GM23338 (cell line): Measurements from ENCODE around the gene NCAPD3. TPM values are rescaled to one million over a fixed set of nuclear protein-coding genes. Genes with fewer than 3 reads are reported as not detected.

Experiments used
- ATAC-seq: fragments of 200-7000 bp; cut with Tn5 transposase; 3 replicates; pipeline ENCODE4 v1.9.1; 2020
- DNase-seq: peaks from one replicate; pipeline ENCODE4 v3.0.0-alpha.2; 2015; ENCODE audit warnings: low spot score
- H2AFZ ChIP-seq: fragments of 200-600 bp; sonication (generic); 2 replicates; pipeline ENCODE4 v1.8.0; 2016; ENCODE audit warnings: antibody characterized with exemption, mild to moderate bottlenecking, moderate library complexity
- H3F3A ChIP-seq: fragments of 200-600 bp; sonication (generic); replicated peaks from 2 replicates; pipeline ENCODE4 v1.8.0; 2017; ENCODE audit warnings: antibody characterized with exemption, mixed run types, low read depth
- H3K27ac ChIP-seq: fragments of 200-600 bp; sonication (generic); 2 replicates; pipeline ENCODE4 v1.6.1; 2016; ENCODE audit warnings: low read depth
- H3K27me3 ChIP-seq: fragments of 200-600 bp; sonication (generic); 2 replicates; pipeline ENCODE4 v1.8.0; 2016; ENCODE audit warnings: mild to moderate bottlenecking, mixed run types, moderate library complexity; ENCODE audit not compliant: insufficient read depth
- H3K36me3 ChIP-seq: fragments of 200-600 bp; sonication (generic); 2 replicates; pipeline ENCODE4 v1.8.0; 2016; ENCODE audit warnings: mild to moderate bottlenecking; ENCODE audit not compliant: insufficient read depth
- H3K4me1 ChIP-seq: fragments of 200-600 bp; sonication (generic); 2 replicates; pipeline ENCODE4 v1.8.0; 2016; ENCODE audit warnings: mild to moderate bottlenecking, moderate library complexity; ENCODE audit not compliant: insufficient read depth
- H3K4me2 ChIP-seq: fragments of 200-600 bp; sonication (generic); 2 replicates; pipeline ENCODE4 v1.7.1; 2017; ENCODE audit warnings: mixed run types
- H3K4me3 ChIP-seq: fragments of 200-600 bp; sonication (generic); 2 replicates; pipeline ENCODE4 v1.6.1; 2016; ENCODE audit warnings: mixed run types
- H3K79me2 ChIP-seq: fragments of 200-600 bp; sonication (generic); replicated peaks from 2 replicates; pipeline ENCODE4 v1.8.0; 2017; ENCODE audit warnings: mild to moderate bottlenecking; ENCODE audit not compliant: insufficient read depth
- H3K9me2 ChIP-seq: fragments of 200-600 bp; sonication (generic); 2 replicates; pipeline ENCODE4 v1.8.0; 2017; ENCODE audit not compliant: insufficient read depth
- H4K20me1 ChIP-seq: fragments of 200-600 bp; sonication (generic); replicated peaks from 2 replicates; pipeline ENCODE4 v1.8.0; 2017; ENCODE audit warnings: mild to moderate bottlenecking; ENCODE audit not compliant: insufficient read depth
- H3K27ac Mint-ChIP-seq: 2 replicates; pipeline ENCODE4 v1.8.0; 2020; ENCODE audit warnings: inconsistent platforms, mild to moderate bottlenecking, moderate library complexity, mixed read lengths
- H3K27me3 Mint-ChIP-seq: 3 replicates; pipeline ENCODE4 v1.8.0; 2022; ENCODE audit warnings: low read depth, mild to moderate bottlenecking, moderate library complexity, mixed read lengths, inconsistent platforms; ENCODE audit not compliant: insufficient read depth, poor library complexity
- H3K36me3 Mint-ChIP-seq: 3 replicates; pipeline ENCODE4 v1.8.0; 2021; ENCODE audit warnings: low read depth, mild to moderate bottlenecking, inconsistent platforms, moderate library complexity, mixed read lengths
- H3K4me1 Mint-ChIP-seq: 3 replicates; pipeline ENCODE4 v1.8.0; 2020; ENCODE audit warnings: mild to moderate bottlenecking, inconsistent platforms, mixed read lengths
- H3K4me3 Mint-ChIP-seq: 3 replicates; pipeline ENCODE4 v1.8.0; 2021; ENCODE audit warnings: moderate library complexity, mild to moderate bottlenecking, inconsistent platforms, mixed read lengths
- H3K9me3 Mint-ChIP-seq: 3 replicates; pipeline ENCODE4 v1.8.0; 2020; ENCODE audit warnings: moderate library complexity, mild to moderate bottlenecking, inconsistent platforms, mixed read lengths
- CREB1 ChIP-seq: fragments of 250-450 bp; sonication (Bioruptor Pico); IDR thresholded peaks from 2 replicates; pipeline ENCODE4 v1.5.0; 2020; ENCODE audit warnings: low read depth, mild to moderate bottlenecking, moderate library complexity
- EZH2 ChIP-seq: fragments of 200-600 bp; sonication (generic); IDR thresholded peaks from one replicate; pipeline ENCODE4 v1.8.0; 2017; ENCODE audit warnings: antibody characterized with exemption, mild to moderate bottlenecking, low read depth; ENCODE audit not compliant: unreplicated experiment
- EZH2phosphoT487 ChIP-seq: fragments of 200-600 bp; sonication (generic); IDR thresholded peaks from one replicate; pipeline ENCODE4 v1.8.1; 2018; ENCODE audit warnings: antibody characterized with exemption; ENCODE audit not compliant: unreplicated experiment
- NANOG ChIP-seq: IDR thresholded peaks from 2 replicates; pipeline ENCODE4 v1.6.1; 2016; ENCODE audit warnings: antibody characterized with exemption, borderline replicate concordance
- POLR2AphosphoS5 ChIP-seq: IDR thresholded peaks from 2 replicates; pipeline ENCODE4 v1.6.1; 2016; ENCODE audit warnings: antibody characterized with exemption, low read depth
- STAT1 ChIP-seq: IDR thresholded peaks from one replicate; pipeline ENCODE4 v1.6.1; 2016; ENCODE audit warnings: antibody characterized with exemption; ENCODE audit not compliant: unreplicated experiment
- ZNF331 ChIP-seq: fragments of 250-450 bp; sonication (Bioruptor Pico); IDR thresholded peaks from 2 replicates; pipeline ENCODE4 v1.5.0; 2020; ENCODE audit warnings: low read depth, mild to moderate bottlenecking, moderate library complexity
- polyA plus RNA-seq: library from polyadenylated mRNA; unstranded; fragments of >200 nt; fragmentation: Nextera tagmentation; extraction: Ambion mirVana; gene quantifications from 2 replicates; pipeline ENCODE4 v1.2.1, GENCODE V29; 2016
- total RNA-seq: library from RNA; depleted of rRNA; stranded (reverse); fragments of >200 nt; shearing (Covaris generic); gene quantifications from 2 replicates; pipeline ENCODE4 v1.2.3, GENCODE V29; 2014
- TF ChIP-seq, protein P1 (sequence below): IDR thresholded peaks from one replicate; pipeline ENCODE4 v1.6.1; 2018; ENCODE audit warnings: antibody characterized with exemption; ENCODE audit not compliant: unreplicated experiment
- TF ChIP-seq, protein P2 (sequence below): IDR thresholded peaks from 2 replicates; pipeline ENCODE4 v1.6.1; 2016; ENCODE audit warnings: antibody characterized with exemption
- TF ChIP-seq, protein P3 (sequence below), 2 experiments: fragments of 200-600 bp in 1 of 2; sonication (generic) in 1 of 2; conservative IDR thresholded peaks; 2 replicates each; pipeline versions ENCODE4 v1.5.1 to v1.6.1; 2016 to 2017; ENCODE audit warnings: antibody characterized with exemption in 2 of 2, low read depth in 2 of 2, mild to moderate bottlenecking in 2 of 2, moderate library complexity in 1 of 2
- TF ChIP-seq, protein P4 (sequence below): fragments of 250-450 bp; sonication (Bioruptor Pico); IDR thresholded peaks from 2 replicates; pipeline ENCODE4 v1.5.0; 2020; ENCODE audit warnings: mild to moderate bottlenecking, moderate library complexity

Gene NCAPD3
- total and polyA plus RNA-seq, 2 experiments from 2014 or later: 37.1 to 49.8 TPM

DNA sequence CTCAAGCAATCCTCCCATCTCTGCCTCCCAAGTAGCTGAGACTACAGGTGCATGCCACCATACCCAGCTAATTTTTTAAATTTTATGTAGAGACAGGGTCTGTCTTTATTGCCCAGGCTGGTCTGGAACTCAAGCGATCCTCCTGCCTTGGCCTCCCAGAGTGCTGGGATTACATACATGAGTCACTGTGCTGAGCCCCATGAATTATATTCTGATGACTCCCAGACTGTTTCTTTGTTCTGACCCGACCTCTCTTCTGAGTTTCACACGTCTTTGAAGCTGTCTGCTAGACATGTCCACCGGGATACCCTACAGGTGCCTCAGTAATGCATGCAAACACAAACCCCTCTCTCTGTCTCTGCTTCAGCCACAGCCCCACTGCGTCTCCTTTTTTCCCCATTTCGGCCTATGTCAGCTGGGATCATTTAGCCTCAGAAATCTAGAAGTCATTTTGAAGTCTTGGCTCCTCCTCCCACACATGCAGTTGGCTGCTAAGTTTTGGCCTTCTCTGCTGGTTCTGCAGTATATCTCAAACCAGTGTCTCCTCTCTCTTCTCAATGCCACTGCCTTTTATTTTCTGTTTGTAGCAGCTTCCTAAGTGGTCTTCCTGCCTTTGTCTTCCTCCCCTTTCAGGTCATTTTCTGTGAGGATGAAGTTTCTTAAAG, 5.5 kb upstream of the NCAPD3 start:
- Mint-ChIP-seq H3K36me3 (no peaks in the 10 kb centered on the region), H3K4me1 (peaks cover 15% of the 10 kb centered on the region), H3K27me3 (peaks cover 11% of the 10 kb centered on the region), H3K27ac (no peak overlapping the region), H3K4me3 (no peak overlapping the region), H3K9me3 (no peaks in the 10 kb centered on the region)
- Histone ChIP-seq H3K4me1 (peaks cover 6% of the 10 kb centered on the region; the same call in 1 of the 2 replicates), H3K4me3 (no peak overlapping the region), H3K4me2 (no peak overlapping the region), H3K27me3 (peaks cover 13% of the 10 kb centered on the region; the same call in 1 of the 2 replicates), H3K79me2 (peaks cover 40% of the 10 kb centered on the region), H3F3A (0 out of 2 replicates have a peak, but pooled peaks cover 2% of the 10 kb centered on the region), H3K36me3 (no peaks in the 10 kb centered on the region), H4K20me1 (peaks cover 16% of the 10 kb centered on the region), H3K9me2 (no peaks in the 10 kb centered on the region), H2AFZ (no peak overlapping the region), H3K27ac (no peak overlapping the region)
- no peak for TF ChIP-seq STAT1
- TF ChIP-seq CREB1: no peak
- TF ChIP-seq EZH2: no peak
- TF ChIP-seq POLR2AphosphoS5: no peak
- TF ChIP-seq NANOG: no peak
- TF ChIP-seq, protein P1, sequence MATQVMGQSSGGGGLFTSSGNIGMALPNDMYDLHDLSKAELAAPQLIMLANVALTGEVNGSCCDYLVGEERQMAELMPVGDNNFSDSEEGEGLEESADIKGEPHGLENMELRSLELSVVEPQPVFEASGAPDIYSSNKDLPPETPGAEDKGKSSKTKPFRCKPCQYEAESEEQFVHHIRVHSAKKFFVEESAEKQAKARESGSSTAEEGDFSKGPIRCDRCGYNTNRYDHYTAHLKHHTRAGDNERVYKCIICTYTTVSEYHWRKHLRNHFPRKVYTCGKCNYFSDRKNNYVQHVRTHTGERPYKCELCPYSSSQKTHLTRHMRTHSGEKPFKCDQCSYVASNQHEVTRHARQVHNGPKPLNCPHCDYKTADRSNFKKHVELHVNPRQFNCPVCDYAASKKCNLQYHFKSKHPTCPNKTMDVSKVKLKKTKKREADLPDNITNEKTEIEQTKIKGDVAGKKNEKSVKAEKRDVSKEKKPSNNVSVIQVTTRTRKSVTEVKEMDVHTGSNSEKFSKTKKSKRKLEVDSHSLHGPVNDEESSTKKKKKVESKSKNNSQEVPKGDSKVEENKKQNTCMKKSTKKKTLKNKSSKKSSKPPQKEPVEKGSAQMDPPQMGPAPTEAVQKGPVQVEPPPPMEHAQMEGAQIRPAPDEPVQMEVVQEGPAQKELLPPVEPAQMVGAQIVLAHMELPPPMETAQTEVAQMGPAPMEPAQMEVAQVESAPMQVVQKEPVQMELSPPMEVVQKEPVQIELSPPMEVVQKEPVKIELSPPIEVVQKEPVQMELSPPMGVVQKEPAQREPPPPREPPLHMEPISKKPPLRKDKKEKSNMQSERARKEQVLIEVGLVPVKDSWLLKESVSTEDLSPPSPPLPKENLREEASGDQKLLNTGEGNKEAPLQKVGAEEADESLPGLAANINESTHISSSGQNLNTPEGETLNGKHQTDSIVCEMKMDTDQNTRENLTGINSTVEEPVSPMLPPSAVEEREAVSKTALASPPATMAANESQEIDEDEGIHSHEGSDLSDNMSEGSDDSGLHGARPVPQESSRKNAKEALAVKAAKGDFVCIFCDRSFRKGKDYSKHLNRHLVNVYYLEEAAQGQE: no peak
- TF ChIP-seq EZH2phosphoT487: no peak
- TF ChIP-seq, protein P2, sequence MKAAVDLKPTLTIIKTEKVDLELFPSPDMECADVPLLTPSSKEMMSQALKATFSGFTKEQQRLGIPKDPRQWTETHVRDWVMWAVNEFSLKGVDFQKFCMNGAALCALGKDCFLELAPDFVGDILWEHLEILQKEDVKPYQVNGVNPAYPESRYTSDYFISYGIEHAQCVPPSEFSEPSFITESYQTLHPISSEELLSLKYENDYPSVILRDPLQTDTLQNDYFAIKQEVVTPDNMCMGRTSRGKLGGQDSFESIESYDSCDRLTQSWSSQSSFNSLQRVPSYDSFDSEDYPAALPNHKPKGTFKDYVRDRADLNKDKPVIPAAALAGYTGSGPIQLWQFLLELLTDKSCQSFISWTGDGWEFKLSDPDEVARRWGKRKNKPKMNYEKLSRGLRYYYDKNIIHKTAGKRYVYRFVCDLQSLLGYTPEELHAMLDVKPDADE: no peak
- TF ChIP-seq ZNF331: no peak
- TF ChIP-seq, protein P3, sequence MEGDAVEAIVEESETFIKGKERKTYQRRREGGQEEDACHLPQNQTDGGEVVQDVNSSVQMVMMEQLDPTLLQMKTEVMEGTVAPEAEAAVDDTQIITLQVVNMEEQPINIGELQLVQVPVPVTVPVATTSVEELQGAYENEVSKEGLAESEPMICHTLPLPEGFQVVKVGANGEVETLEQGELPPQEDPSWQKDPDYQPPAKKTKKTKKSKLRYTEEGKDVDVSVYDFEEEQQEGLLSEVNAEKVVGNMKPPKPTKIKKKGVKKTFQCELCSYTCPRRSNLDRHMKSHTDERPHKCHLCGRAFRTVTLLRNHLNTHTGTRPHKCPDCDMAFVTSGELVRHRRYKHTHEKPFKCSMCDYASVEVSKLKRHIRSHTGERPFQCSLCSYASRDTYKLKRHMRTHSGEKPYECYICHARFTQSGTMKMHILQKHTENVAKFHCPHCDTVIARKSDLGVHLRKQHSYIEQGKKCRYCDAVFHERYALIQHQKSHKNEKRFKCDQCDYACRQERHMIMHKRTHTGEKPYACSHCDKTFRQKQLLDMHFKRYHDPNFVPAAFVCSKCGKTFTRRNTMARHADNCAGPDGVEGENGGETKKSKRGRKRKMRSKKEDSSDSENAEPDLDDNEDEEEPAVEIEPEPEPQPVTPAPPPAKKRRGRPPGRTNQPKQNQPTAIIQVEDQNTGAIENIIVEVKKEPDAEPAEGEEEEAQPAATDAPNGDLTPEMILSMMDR (conservative IDR thresholded peaks at IDR 0.05; ENCODE audit: low read depth in 2 of 2): no peak
- TF ChIP-seq, protein P4, sequence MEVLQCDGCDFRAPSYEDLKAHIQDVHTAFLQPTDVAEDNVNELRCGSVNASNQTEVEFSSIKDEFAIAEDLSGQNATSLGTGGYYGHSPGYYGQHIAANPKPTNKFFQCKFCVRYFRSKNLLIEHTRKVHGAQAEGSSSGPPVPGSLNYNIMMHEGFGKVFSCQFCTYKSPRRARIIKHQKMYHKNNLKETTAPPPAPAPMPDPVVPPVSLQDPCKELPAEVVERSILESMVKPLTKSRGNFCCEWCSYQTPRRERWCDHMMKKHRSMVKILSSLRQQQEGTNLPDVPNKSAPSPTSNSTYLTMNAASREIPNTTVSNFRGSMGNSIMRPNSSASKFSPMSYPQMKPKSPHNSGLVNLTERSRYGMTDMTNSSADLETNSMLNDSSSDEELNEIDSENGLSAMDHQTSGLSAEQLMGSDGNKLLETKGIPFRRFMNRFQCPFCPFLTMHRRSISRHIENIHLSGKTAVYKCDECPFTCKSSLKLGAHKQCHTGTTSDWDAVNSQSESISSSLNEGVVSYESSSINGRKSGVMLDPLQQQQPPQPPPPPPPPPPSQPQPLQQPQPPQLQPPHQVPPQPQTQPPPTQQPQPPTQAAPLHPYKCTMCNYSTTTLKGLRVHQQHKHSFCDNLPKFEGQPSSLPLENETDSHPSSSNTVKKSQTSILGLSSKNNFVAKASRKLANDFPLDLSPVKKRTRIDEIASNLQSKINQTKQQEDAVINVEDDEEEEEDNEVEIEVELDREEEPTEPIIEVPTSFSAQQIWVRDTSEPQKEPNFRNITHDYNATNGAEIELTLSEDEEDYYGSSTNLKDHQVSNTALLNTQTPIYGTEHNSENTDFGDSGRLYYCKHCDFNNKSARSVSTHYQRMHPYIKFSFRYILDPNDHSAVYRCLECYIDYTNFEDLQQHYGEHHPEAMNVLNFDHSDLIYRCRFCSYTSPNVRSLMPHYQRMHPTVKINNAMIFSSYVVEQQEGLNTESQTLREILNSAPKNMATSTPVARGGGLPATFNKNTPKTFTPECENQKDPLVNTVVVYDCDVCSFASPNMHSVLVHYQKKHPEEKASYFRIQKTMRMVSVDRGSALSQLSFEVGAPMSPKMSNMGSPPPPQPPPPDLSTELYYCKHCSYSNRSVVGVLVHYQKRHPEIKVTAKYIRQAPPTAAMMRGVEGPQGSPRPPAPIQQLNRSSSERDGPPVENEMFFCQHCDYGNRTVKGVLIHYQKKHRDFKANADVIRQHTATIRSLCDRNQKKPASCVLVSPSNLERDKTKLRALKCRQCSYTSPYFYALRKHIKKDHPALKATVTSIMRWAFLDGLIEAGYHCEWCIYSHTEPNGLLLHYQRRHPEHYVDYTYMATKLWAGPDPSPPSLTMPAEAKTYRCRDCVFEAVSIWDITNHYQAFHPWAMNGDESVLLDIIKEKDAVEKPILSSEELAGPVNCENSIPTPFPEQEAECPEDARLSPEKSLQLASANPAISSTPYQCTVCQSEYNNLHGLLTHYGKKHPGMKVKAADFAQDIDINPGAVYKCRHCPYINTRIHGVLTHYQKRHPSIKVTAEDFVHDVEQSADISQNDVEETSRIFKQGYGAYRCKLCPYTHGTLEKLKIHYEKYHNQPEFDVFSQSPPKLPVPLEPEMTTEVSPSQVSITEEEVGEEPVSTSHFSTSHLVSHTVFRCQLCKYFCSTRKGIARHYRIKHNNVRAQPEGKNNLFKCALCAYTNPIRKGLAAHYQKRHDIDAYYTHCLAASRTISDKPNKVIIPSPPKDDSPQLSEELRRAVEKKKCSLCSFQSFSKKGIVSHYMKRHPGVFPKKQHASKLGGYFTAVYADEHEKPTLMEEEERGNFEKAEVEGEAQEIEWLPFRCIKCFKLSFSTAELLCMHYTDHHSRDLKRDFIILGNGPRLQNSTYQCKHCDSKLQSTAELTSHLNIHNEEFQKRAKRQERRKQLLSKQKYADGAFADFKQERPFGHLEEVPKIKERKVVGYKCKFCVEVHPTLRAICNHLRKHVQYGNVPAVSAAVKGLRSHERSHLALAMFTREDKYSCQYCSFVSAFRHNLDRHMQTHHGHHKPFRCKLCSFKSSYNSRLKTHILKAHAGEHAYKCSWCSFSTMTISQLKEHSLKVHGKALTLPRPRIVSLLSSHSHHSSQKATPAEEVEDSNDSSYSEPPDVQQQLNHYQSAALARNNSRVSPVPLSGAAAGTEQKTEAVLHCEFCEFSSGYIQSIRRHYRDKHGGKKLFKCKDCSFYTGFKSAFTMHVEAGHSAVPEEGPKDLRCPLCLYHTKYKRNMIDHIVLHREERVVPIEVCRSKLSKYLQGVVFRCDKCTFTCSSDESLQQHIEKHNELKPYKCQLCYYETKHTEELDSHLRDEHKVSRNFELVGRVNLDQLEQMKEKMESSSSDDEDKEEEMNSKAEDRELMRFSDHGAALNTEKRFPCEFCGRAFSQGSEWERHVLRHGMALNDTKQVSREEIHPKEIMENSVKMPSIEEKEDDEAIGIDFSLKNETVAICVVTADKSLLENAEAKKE: no peak
- no peak for ATAC-seq
- DNase-seq: no peak
